HG03520 (cell line): ENCODE data around the gene ADAMTSL1.

ENCODE experiments used
- ATAC-seq: cut with Tn5 transposase; IDR thresholded peaks from one replicate; pipeline ENCODE4 v1.9.1; 2021; ENCODE audit warnings: mild to moderate bottlenecking, moderate library complexity; ENCODE audit not compliant: unreplicated experiment

ADAMTSL1 gene

GRCh38 chr9:18550286-18550685 lies 76.3 kb downstream of the ADAMTSL1 start:
- ATAC-seq, result no peak

GRCh38 chr9:18554244-18554643 lies 80.3 kb downstream of the ADAMTSL1 start:
- ATAC-seq, result no peak

GRCh38 chr9:18555105-18555883 lies 81.3 kb downstream of the ADAMTSL1 start:
- no peak for ATAC-seq

- no peak for ATAC-seq
Measured at GRCh38 chr9:18564018-18564880, 90.3 kb downstream of the ADAMTSL1 start.

- no peak for ATAC-seq
Measured at GRCh38 chr9:18566121-18566520, 92.2 kb downstream of the ADAMTSL1 start.

- ATAC-seq, result no peak
Measured at GRCh38 chr9:18568973-18569372, 95.0 kb downstream of the ADAMTSL1 start.

- ATAC-seq, result no peak
Measured at GRCh38 chr9:18569941-18570630, 96.1 kb downstream of the ADAMTSL1 start.

GRCh38 chr9:18573021-18573556 lies 99.1 kb downstream of the ADAMTSL1 start:
- ATAC-seq, result no peak

GRCh38 chr9:18575686-18576085 lies 101.7 kb downstream of the ADAMTSL1 start:
- no peak for ATAC-seq

GRCh38 chr9:18579536-18579935 lies 105.6 kb downstream of the ADAMTSL1 start:
- no peak for ATAC-seq

GRCh38 chr9:18580151-18580550 lies 106.2 kb downstream of the ADAMTSL1 start:
- no peak for ATAC-seq

GRCh38 chr9:18585996-18586395 lies 112.0 kb downstream of the ADAMTSL1 start:
- no peak for ATAC-seq

GRCh38 chr9:18588002-18588401 lies 114.0 kb downstream of the ADAMTSL1 start:
- no peak for ATAC-seq

- no peak for ATAC-seq
Measured at GRCh38 chr9:18591261-18591660, 117.3 kb downstream of the ADAMTSL1 start.

GRCh38 chr9:18594837-18595236 lies 120.9 kb downstream of the ADAMTSL1 start:
- ATAC-seq, result no peak

GRCh38 chr9:18595597-18595996 lies 121.6 kb downstream of the ADAMTSL1 start:
- no peak for ATAC-seq

- ATAC-seq, result no peak
Measured at GRCh38 chr9:18596920-18597319, 123.0 kb downstream of the ADAMTSL1 start.

GRCh38 chr9:18598969-18599368 lies 125.0 kb downstream of the ADAMTSL1 start:
- no peak for ATAC-seq

GRCh38 chr9:18601026-18601425 lies 127.1 kb downstream of the ADAMTSL1 start:
- ATAC-seq, result no peak

- ATAC-seq, result no peak
Measured at GRCh38 chr9:18601956-18602355, 128.0 kb downstream of the ADAMTSL1 start.
